GM12872 (cell line): ENCODE measurements around the gene RAPGEF4.

Experiments
- TF ChIP-seq, protein P1 (sequence below): IDR thresholded peaks from 3 replicates; pipeline ENCODE4 v1.5.1; 2011; ENCODE audit warnings: low read depth, mild to moderate bottlenecking, low read length, moderate library complexity; ENCODE audit not compliant: insufficient read depth

Gene RAPGEF4

GRCh38 chr2:172765662-172766061, 30.0 kb downstream of the RAPGEF4 start:
- TF ChIP-seq, protein P1, sequence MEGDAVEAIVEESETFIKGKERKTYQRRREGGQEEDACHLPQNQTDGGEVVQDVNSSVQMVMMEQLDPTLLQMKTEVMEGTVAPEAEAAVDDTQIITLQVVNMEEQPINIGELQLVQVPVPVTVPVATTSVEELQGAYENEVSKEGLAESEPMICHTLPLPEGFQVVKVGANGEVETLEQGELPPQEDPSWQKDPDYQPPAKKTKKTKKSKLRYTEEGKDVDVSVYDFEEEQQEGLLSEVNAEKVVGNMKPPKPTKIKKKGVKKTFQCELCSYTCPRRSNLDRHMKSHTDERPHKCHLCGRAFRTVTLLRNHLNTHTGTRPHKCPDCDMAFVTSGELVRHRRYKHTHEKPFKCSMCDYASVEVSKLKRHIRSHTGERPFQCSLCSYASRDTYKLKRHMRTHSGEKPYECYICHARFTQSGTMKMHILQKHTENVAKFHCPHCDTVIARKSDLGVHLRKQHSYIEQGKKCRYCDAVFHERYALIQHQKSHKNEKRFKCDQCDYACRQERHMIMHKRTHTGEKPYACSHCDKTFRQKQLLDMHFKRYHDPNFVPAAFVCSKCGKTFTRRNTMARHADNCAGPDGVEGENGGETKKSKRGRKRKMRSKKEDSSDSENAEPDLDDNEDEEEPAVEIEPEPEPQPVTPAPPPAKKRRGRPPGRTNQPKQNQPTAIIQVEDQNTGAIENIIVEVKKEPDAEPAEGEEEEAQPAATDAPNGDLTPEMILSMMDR: no peak

DNA sequence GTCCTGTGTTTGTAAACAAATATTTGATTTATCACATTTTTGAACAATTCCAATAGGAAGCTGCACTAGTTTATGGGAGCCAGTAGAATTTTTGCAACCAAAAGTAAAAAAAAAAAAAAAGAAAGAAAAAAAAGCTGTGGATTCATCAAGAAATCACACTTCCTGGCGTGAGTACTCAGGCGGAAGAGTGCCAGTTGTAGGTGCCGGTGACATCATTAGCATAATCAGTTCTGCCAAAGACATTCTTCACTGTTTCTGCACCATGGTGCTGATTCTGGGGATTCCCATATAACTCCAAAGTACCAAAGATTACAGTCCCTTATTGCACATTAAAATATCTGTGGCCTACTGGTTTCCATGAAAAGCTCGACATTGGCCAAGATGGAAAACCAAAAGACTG, 32.8 kb downstream of the RAPGEF4 start:
- TF ChIP-seq, protein P1: no peak

- TF ChIP-seq, protein P1: no peak
Observed at GRCh38 chr2:172769879-172770278, 34.2 kb downstream of the RAPGEF4 start.

DNA sequence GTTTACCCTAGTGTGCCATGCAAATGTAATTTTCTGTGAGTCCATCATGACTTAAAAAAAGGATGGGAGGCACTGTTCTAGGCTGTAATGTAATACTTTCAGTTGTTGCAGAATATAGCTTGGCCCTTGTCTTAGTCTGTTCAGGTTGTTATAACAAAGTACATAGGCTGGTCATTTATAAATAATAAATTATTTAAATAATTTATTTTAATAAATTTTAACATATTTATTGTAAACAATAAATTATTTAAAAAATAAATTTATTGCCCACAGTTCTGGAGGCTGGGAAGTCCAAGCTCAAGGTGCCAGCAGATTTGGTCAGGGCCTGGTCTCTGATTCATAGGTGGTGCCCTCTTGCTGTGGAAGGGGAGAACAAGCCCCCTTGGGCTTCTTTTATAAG, 35.2 kb downstream of the RAPGEF4 start:
- TF ChIP-seq, protein P1: no peak

DNA sequence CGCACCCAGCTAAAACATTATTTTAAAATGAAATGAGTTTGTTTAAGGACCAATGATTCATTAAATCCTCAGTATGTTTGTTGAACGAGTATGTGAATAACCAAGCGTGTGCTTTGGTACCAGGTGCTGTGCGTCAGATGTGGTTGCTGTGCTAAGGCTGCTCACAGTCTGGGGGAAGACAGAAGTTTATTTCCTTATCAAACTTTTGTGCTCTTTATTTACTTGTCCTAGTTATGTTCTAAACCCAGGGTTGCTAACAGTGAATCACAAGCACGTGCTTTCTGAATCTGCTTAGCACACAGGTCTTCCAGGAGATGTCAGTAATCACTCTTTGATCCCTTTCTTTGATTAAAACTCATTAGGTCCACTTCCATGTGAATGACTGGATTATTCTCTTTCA, 37.0 kb downstream of the RAPGEF4 start:
- TF ChIP-seq, protein P1: no peak

DNA sequence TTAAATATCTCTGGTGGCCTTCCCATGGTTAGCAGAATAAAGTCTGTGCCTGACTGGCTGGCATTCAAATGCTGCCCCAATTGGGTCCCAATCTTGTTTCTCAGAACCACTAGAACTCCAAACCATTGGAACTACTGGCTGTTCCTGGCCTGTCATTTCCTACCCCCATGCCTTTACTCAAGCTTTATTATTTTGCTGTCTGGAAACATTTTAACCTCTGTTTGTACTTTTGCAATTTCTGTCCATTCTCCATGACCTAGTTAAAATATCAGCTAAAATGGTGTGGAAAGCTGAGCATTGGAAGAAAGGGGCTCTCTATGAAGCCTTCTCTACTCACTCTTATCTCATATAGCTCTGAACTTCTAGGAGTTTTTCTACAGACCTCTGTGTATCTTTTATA, 38.7 kb downstream of the RAPGEF4 start:
- TF ChIP-seq, protein P1: no peak

DNA sequence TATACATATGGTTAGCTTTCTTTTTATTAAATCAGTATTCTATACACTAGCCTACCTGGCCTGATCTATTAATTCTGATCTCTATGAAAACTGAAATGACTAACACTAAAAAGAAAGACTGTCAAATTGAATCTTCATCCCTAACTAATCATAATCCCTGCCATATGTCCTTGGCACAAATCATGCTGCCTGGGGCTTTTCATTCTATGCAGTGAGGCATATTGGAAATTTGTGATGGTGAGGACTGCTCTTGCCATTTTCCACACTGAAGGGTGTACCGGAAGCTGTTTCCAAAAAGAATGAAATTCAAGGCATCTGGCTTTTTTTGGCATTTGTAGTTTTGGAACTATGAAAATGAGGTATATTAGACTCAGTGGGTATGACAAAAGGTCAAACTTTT, 39.7 kb downstream of the RAPGEF4 start:
- TF ChIP-seq, protein P1: no peak

- TF ChIP-seq, protein P1: no peak
Observed at GRCh38 chr2:172777431-172777830, 41.8 kb downstream of the RAPGEF4 start.
